Activated naive CD8-positive, alpha-beta T cell treated with anti-CD3 and anti-CD28 coated beads, Interleukin-2, amount 10 ng/mL, durations not matched to agents 7 days and 5 days (primary cell): ENCODE results near the gene BIN1. TPM values are rescaled to one million over a fixed set of nuclear protein-coding genes. Genes with fewer than 3 reads are reported as not detected.

ENCODE experiments used
- ATAC-seq: fragments of 150-1000 bp; cut with Tn5 transposase; one replicate; pipeline ENCODE4 v1.10.0; 2021; ENCODE audit warnings: low read depth, moderate library complexity
- POLR2A ChIA-PET: fragments of 350-600 bp; sonication (Branson Sonifier 250); formaldehyde crosslinking; loops from one replicate; lab custom pipeline; 2021; ENCODE audit warnings: antibody characterized with exemption; lab: Charles Lee
- DNase-seq: peaks from one replicate; pipeline ENCODE4 v3.0.0; 2021
- H3K27ac Mint-ChIP-seq: one replicate; pipeline ENCODE4 v1.8.0; 2022; ENCODE audit warnings: mild to moderate bottlenecking, mixed read lengths
- H3K27me3 Mint-ChIP-seq: one replicate; pipeline ENCODE4 v1.8.0; 2022; ENCODE audit warnings: mild to moderate bottlenecking, moderate library complexity, mixed read lengths
- H3K36me3 Mint-ChIP-seq: one replicate; pipeline ENCODE4 v1.8.0; 2021; ENCODE audit warnings: mild to moderate bottlenecking, mixed read lengths
- H3K4me1 Mint-ChIP-seq: one replicate; pipeline ENCODE4 v1.8.0; 2021; ENCODE audit warnings: mixed read lengths
- H3K4me3 Mint-ChIP-seq: one replicate; pipeline ENCODE4 v1.8.0; 2022; ENCODE audit warnings: mild to moderate bottlenecking, moderate library complexity, mixed read lengths
- H3K9me3 Mint-ChIP-seq: one replicate; pipeline ENCODE4 v1.8.0; 2021; ENCODE audit warnings: mixed read lengths
- total RNA-seq, 2 experiments: library from RNA; stranded (reverse); gene quantifications; one replicate each; pipeline ENCODE4 v1.2.3, GENCODE V29; 2021

Gene BIN1
- total RNA-seq, result 100 to 1,000 TPM; 160 to 161 TPM

- Mint-ChIP-seq H3K27ac (peak within 1 kb of the TSS; percentile 25), H3K4me3 (peak within 1 kb of the TSS; percentile 84), H3K36me3 (no peaks in the 10 kb centered on the region), H3K27me3 (peaks cover 26% of the 10 kb centered on the region), H3K4me1 (peaks cover 8% of the 10 kb centered on the region), H3K9me3 (no peaks in the 10 kb centered on the region)
- ATAC-seq (peak; percentile 91), DNase-seq (peak; percentile 81)
- POLR2A ChIA-PET, result interaction anchor here (0.6 to 1.4 kb wide), 3 partner anchors 22 to 432 kb away, joined by 4 to 14 read pairs (median 11); no protein-coding TSS in a partner anchor
Observed at GRCh38 chr2:127106991-127107621, at the start of gene BIN1. TSS of gene BIN1 (minus strand) at chr2:127107154. CDS start at chr2:127106943, 211 bp downstream.

GRCh38 chr2:127155947-127156346 lies 49.0 kb upstream of the BIN1 start:
- Mint-ChIP-seq H3K4me3 (no peak overlapping the region), H3K27me3 (peaks cover 4% of the 10 kb centered on the region), H3K36me3 (no peaks in the 10 kb centered on the region), H3K27ac (no peak overlapping the region), H3K4me1 (peaks cover 1% of the 10 kb centered on the region), H3K9me3 (no peaks in the 10 kb centered on the region)
- ATAC-seq (no peak), DNase-seq (no peak)
- POLR2A ChIA-PET, result no interaction called here

- H3K4me3 Mint-ChIP-seq, result no peak overlapping the region
- peaks cover 4% of the 10 kb centered on the region for H3K27me3 Mint-ChIP-seq
- no peak overlapping the region for H3K27ac Mint-ChIP-seq
- POLR2A ChIA-PET, result interaction anchor here (0.7 kb wide), 1 partner anchor 471 kb away, joined by 6 read pairs; no protein-coding TSS in a partner anchor
- H3K36me3 Mint-ChIP-seq, result no peaks in the 10 kb centered on the region
- H3K4me1 Mint-ChIP-seq, result peaks cover 1% of the 10 kb centered on the region
- DNase-seq, result no peak
- no peaks in the 10 kb centered on the region for H3K9me3 Mint-ChIP-seq
- no peak for ATAC-seq
Observed at GRCh38 chr2:127155028-127155581, 48.2 kb upstream of the BIN1 start.

- no peak for ATAC-seq
- H3K27me3 Mint-ChIP-seq, result peaks cover 4% of the 10 kb centered on the region
- no peak overlapping the region for H3K4me3 Mint-ChIP-seq
- POLR2A ChIA-PET, result no interaction called here
- no peaks in the 10 kb centered on the region for H3K9me3 Mint-ChIP-seq
- no peak for DNase-seq
- H3K27ac Mint-ChIP-seq, result no peak overlapping the region
- H3K36me3 Mint-ChIP-seq, result no peaks in the 10 kb centered on the region
- H3K4me1 Mint-ChIP-seq, result peaks cover 1% of the 10 kb centered on the region
Observed at GRCh38 chr2:127154396-127154795, 47.4 kb upstream of the BIN1 start.

GRCh38 chr2:127153691-127154158 lies 46.8 kb upstream of the BIN1 start:
- H3K4me1 Mint-ChIP-seq, result peaks cover 1% of the 10 kb centered on the region
- no peaks in the 10 kb centered on the region for H3K9me3 Mint-ChIP-seq
- POLR2A ChIA-PET, result no interaction called here

GRCh38 chr2:127150996-127151395 lies 44.0 kb upstream of the BIN1 start:
- peaks cover 8% of the 10 kb centered on the region for H3K27me3 Mint-ChIP-seq
- no peak overlapping the region for H3K4me3 Mint-ChIP-seq
- H3K9me3 Mint-ChIP-seq, result no peaks in the 10 kb centered on the region
- DNase-seq (no peak), ATAC-seq (no peak)
- POLR2A ChIA-PET, result no interaction called here
- no peaks in the 10 kb centered on the region for H3K36me3 Mint-ChIP-seq
- H3K4me1 Mint-ChIP-seq, result peaks cover 1% of the 10 kb centered on the region
- H3K27ac Mint-ChIP-seq, result no peak overlapping the region

More at GRCh38 chr2:127153691-127154158, 46.8 kb upstream of the BIN1 start:
- Mint-ChIP-seq H3K27ac (no peak overlapping the region), H3K36me3 (no peaks in the 10 kb centered on the region), H3K4me3 (no peak overlapping the region), H3K27me3 (peaks cover 5% of the 10 kb centered on the region)
- DNase-seq, result no peak
- no peak for ATAC-seq

- Mint-ChIP-seq H3K27ac (no peak overlapping the region), H3K27me3 (peaks cover 4% of the 10 kb centered on the region), H3K4me3 (no peak overlapping the region), H3K36me3 (no peaks in the 10 kb centered on the region), H3K9me3 (no peaks in the 10 kb centered on the region), H3K4me1 (no peaks in the 10 kb centered on the region)
- ATAC-seq (no peak), DNase-seq (no peak)
- POLR2A ChIA-PET, result interaction anchor here (0.7 kb wide), 1 partner anchor 65 kb away, joined by 5 read pairs; no protein-coding TSS in a partner anchor
Observed at GRCh38 chr2:127149384-127149783, 42.4 kb upstream of the BIN1 start.

- ATAC-seq (no peak), DNase-seq (no peak)
- POLR2A ChIA-PET, result interaction anchor here (0.9 kb wide), 1 partner anchor 8 kb away, joined by 4 read pairs; no protein-coding TSS in a partner anchor
- no peaks in the 10 kb centered on the region for H3K4me1 Mint-ChIP-seq
- H3K27me3 Mint-ChIP-seq, result peaks cover 6% of the 10 kb centered on the region
- H3K4me3 Mint-ChIP-seq, result no peak overlapping the region
- no peaks in the 10 kb centered on the region for H3K36me3 Mint-ChIP-seq
- no peak overlapping the region for H3K27ac Mint-ChIP-seq
- H3K9me3 Mint-ChIP-seq, result no peaks in the 10 kb centered on the region
Observed at GRCh38 chr2:127146820-127147502, 40.0 kb upstream of the BIN1 start.

GRCh38 chr2:127146071-127146725 lies 39.2 kb upstream of the BIN1 start:
- DNase-seq (no peak), ATAC-seq (no peak)
- no peaks in the 10 kb centered on the region for H3K4me1 Mint-ChIP-seq
- H3K4me3 Mint-ChIP-seq, result no peak overlapping the region
- H3K27ac Mint-ChIP-seq, result no peak overlapping the region
- no peaks in the 10 kb centered on the region for H3K36me3 Mint-ChIP-seq
- no peaks in the 10 kb centered on the region for H3K9me3 Mint-ChIP-seq
- POLR2A ChIA-PET, result no interaction called here
- H3K27me3 Mint-ChIP-seq, result peaks cover 6% of the 10 kb centered on the region

- ATAC-seq (no peak), DNase-seq (no peak)
- H3K27ac Mint-ChIP-seq, result no peak overlapping the region
- peaks cover 8% of the 10 kb centered on the region for H3K27me3 Mint-ChIP-seq
- no peaks in the 10 kb centered on the region for H3K4me1 Mint-ChIP-seq
- no peaks in the 10 kb centered on the region for H3K9me3 Mint-ChIP-seq
- no peak overlapping the region for H3K4me3 Mint-ChIP-seq
- POLR2A ChIA-PET, result no interaction called here
- H3K36me3 Mint-ChIP-seq, result no peaks in the 10 kb centered on the region
Observed at GRCh38 chr2:127145280-127145895, 38.4 kb upstream of the BIN1 start.

GRCh38 chr2:127143841-127144782 lies 37.2 kb upstream of the BIN1 start:
- Mint-ChIP-seq H3K36me3 (no peaks in the 10 kb centered on the region), H3K27ac (no peak overlapping the region), H3K4me3 (no peak overlapping the region), H3K27me3 (peaks cover 15% of the 10 kb centered on the region), H3K4me1 (no peaks in the 10 kb centered on the region), H3K9me3 (no peaks in the 10 kb centered on the region)
- no peak for DNase-seq
- POLR2A ChIA-PET, result no interaction called here
- ATAC-seq, result no peak
